Mononuclear cell (primary cell): ENCODE results near the gene CHI3L1. TPM values are rescaled to one million over a fixed set of nuclear protein-coding genes. Genes with fewer than 3 reads are reported as not detected.

ENCODE experiments used
- H3K27me3 ChIP-seq: 2 replicates; pipeline ENCODE4 v1.6.0; 2011; ENCODE audit warnings: low read length, control low read depth; ENCODE audit not compliant: insufficient read depth
- H3K4me1 ChIP-seq: 2 replicates; pipeline ENCODE4 v1.5.1; 2011; ENCODE audit warnings: mild to moderate bottlenecking, low read length, control low read depth; ENCODE audit not compliant: insufficient read depth
- H3K4me3 ChIP-seq: 2 replicates; pipeline ENCODE4 v1.5.1; 2011; ENCODE audit warnings: mild to moderate bottlenecking, low read length, moderate library complexity
- H3K9me3 ChIP-seq: 2 replicates; pipeline ENCODE4 v1.5.1; 2011; ENCODE audit warnings: low read depth, mild to moderate bottlenecking, control low read depth, low read length
- total RNA-seq: library from RNA; depleted of rRNA; stranded (reverse); fragments of >200 nt; gene quantifications from one replicate; pipeline ENCODE4 v1.2.3, GENCODE V29; 2012

CHI3L1 gene
- total RNA-seq, 1 donor: 0.94 TPM

- no peak overlapping the region for H3K4me3 ChIP-seq
- H3K27me3 ChIP-seq: no peaks in the 10 kb centered on the region
- no peaks in the 10 kb centered on the region for H3K9me3 ChIP-seq
- H3K4me1 ChIP-seq: peaks cover 28% of the 10 kb centered on the region
These were observed 6.9 kb downstream of the CHI3L1 start for GRCh38 chr1:203179667-203180005.

GRCh38 chr1:203178821-203179666, 7.5 kb downstream of the CHI3L1 start:
- Histone ChIP-seq H3K4me1 (peaks cover 28% of the 10 kb centered on the region), H3K4me3 (no peak overlapping the region), H3K27me3 (no peaks in the 10 kb centered on the region), H3K9me3 (no peaks in the 10 kb centered on the region)

- H3K4me1 ChIP-seq: peaks cover 28% of the 10 kb centered on the region
- H3K9me3 ChIP-seq: no peaks in the 10 kb centered on the region
- no peak overlapping the region for H3K4me3 ChIP-seq
- no peaks in the 10 kb centered on the region for H3K27me3 ChIP-seq
These were observed 8.4 kb downstream of the CHI3L1 start for GRCh38 chr1:203178083-203178482.

GRCh38 chr1:203177470-203178039, 8.9 kb downstream of the CHI3L1 start:
- Histone ChIP-seq H3K27me3 (no peaks in the 10 kb centered on the region), H3K9me3 (no peaks in the 10 kb centered on the region), H3K4me1 (peaks cover 28% of the 10 kb centered on the region), H3K4me3 (no peak overlapping the region)

- no peak overlapping the region for H3K4me3 ChIP-seq
- no peaks in the 10 kb centered on the region for H3K9me3 ChIP-seq
- peaks cover 28% of the 10 kb centered on the region for H3K4me1 ChIP-seq
- H3K27me3 ChIP-seq: no peaks in the 10 kb centered on the region
These were observed 9.5 kb downstream of the CHI3L1 start for GRCh38 chr1:203177036-203177405.

GRCh38 chr1:203176273-203177035, 10.1 kb downstream of the CHI3L1 start:
- H3K4me3 ChIP-seq: no peak overlapping the region
- peaks cover 28% of the 10 kb centered on the region for H3K4me1 ChIP-seq
- H3K9me3 ChIP-seq: no peaks in the 10 kb centered on the region
- no peaks in the 10 kb centered on the region for H3K27me3 ChIP-seq

- no peaks in the 10 kb centered on the region for H3K27me3 ChIP-seq
- H3K4me3 ChIP-seq: no peak overlapping the region
- H3K4me1 ChIP-seq: peaks cover 28% of the 10 kb centered on the region
- no peaks in the 10 kb centered on the region for H3K9me3 ChIP-seq
These were observed 10.7 kb downstream of the CHI3L1 start for GRCh38 chr1:203175827-203176241.

- no peaks in the 10 kb centered on the region for H3K9me3 ChIP-seq
- peaks cover 28% of the 10 kb centered on the region for H3K4me1 ChIP-seq
- H3K4me3 ChIP-seq: no peak within 1 kb of the TSS
- no peaks in the 10 kb centered on the region for H3K27me3 ChIP-seq
These were observed 11.2 kb downstream of the CHI3L1 start, which contains the start of gene MYBPH for GRCh38 chr1:203175237-203175826. Gene MYBPH, minus strand, starts transcription at chr1:203175826. Its CDS starts 71 bp downstream, at chr1:203175755.

GRCh38 chr1:203174324-203174985, 12.0 kb downstream of the CHI3L1 start:
- Histone ChIP-seq H3K9me3 (no peaks in the 10 kb centered on the region), H3K4me1 (peaks cover 28% of the 10 kb centered on the region), H3K27me3 (no peaks in the 10 kb centered on the region), H3K4me3 (no peak overlapping the region)

- Histone ChIP-seq H3K4me3 (no peak overlapping the region), H3K4me1 (peaks cover 28% of the 10 kb centered on the region), H3K27me3 (no peaks in the 10 kb centered on the region), H3K9me3 (no peaks in the 10 kb centered on the region)
These were observed 12.9 kb downstream of the CHI3L1 start for GRCh38 chr1:203173566-203173965.

GRCh38 chr1:203173011-203173555, 13.4 kb downstream of the CHI3L1 start:
- Histone ChIP-seq H3K9me3 (no peaks in the 10 kb centered on the region), H3K4me3 (no peak overlapping the region), H3K27me3 (no peaks in the 10 kb centered on the region), H3K4me1 (peaks cover 28% of the 10 kb centered on the region)

GRCh38 chr1:203172184-203173010, 14.1 kb downstream of the CHI3L1 start:
- Histone ChIP-seq H3K9me3 (no peaks in the 10 kb centered on the region), H3K27me3 (no peaks in the 10 kb centered on the region), H3K4me3 (no peak overlapping the region)

GRCh38 chr1:203171341-203172183, 14.9 kb downstream of the CHI3L1 start:
- H3K4me3 ChIP-seq: no peak overlapping the region

More at GRCh38 chr1:203172184-203173010, 14.1 kb downstream of the CHI3L1 start:
- peaks cover 24% of the 10 kb centered on the region for H3K4me1 ChIP-seq

More at GRCh38 chr1:203171341-203172183, 14.9 kb downstream of the CHI3L1 start:
- Histone ChIP-seq H3K9me3 (no peaks in the 10 kb centered on the region), H3K4me1 (peaks cover 17% of the 10 kb centered on the region), H3K27me3 (no peaks in the 10 kb centered on the region)
